ENCODE measurements around the gene ICE2.

DNA sequence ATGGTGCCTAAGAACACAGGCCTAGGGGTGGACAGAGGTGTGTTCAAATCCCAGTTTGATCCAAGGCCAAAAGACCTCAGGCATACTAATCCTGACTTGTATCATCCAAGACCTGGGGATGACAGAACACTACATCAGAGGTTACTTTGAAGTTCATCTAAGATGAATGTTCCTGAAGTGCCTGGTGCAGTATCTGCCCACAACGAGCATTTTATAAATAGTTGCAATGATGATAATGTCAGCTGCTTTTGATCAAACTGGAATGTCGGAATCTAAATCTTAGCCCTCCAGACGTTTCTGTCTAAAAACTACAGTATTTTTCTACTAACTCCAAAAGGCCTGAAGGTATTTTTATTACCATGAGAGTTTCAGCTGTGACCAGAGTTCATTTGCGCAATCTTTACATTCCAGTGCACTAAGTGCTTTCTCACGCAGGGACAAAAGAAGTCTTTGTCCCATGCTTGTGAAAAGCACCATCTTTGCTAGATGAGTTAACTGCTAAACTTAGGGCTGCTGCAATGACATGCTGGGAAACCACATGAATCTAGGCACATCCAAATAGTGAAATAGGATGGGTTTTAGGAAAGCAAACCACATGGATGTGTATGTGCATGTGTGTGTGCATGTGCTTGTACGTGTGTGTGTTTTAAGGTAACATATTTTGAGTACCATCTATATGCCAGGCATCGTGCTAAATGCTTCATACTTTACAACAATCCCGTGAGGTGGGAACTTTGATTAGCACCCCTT, 99.2 kb downstream of the ICE2 start:
- TF ChIP-seq, protein P1, sequence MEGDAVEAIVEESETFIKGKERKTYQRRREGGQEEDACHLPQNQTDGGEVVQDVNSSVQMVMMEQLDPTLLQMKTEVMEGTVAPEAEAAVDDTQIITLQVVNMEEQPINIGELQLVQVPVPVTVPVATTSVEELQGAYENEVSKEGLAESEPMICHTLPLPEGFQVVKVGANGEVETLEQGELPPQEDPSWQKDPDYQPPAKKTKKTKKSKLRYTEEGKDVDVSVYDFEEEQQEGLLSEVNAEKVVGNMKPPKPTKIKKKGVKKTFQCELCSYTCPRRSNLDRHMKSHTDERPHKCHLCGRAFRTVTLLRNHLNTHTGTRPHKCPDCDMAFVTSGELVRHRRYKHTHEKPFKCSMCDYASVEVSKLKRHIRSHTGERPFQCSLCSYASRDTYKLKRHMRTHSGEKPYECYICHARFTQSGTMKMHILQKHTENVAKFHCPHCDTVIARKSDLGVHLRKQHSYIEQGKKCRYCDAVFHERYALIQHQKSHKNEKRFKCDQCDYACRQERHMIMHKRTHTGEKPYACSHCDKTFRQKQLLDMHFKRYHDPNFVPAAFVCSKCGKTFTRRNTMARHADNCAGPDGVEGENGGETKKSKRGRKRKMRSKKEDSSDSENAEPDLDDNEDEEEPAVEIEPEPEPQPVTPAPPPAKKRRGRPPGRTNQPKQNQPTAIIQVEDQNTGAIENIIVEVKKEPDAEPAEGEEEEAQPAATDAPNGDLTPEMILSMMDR (IDR thresholded peaks at IDR 0.05): no peak
- TF ChIP-seq POLR2A (IDR thresholded peaks at IDR 0.05): no peak
